Testis (tissue), 2 donors: Measurements from ENCODE around the gene NAP1L1.

Experiments used
- POLR2A ChIP-seq: fragments of 450-650 bp; IDR thresholded peaks from one replicate; pipeline ENCODE4 v1.6.1; 2017; ENCODE audit warnings: antibody characterized with exemption, mild to moderate bottlenecking, moderate library complexity
- TF ChIP-seq, protein P1 (sequence below), 3 experiments: fragments of 450-650 bp in 2 of 3; fragments of 200-600 bp in 1 of 3; sonication (generic) in 1 of 3; IDR thresholded peaks; one replicate each; pipeline ENCODE4 v1.5.1; 2016 to 2019; ENCODE audit warnings: antibody characterized with exemption in 3 of 3, mild to moderate bottlenecking in 2 of 3, moderate library complexity in 1 of 3

DNA sequence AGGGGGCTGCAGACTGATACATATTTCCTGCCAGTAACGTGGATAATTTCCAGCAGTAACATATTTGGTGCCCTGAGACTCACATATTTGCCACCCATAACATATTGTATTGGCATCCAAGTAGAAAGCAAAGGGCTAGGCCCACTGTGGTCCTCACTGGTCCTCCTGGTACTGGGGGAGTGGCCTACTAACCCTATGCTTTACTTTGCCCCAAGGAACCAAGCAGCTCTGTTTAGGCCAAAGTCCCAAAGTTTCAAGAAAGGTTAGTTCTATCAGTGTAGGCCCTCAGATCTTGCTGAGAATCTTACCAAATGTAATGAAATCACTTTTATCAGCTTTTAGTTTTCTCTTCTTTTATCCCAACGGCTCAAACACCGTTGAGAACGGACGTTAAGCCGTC is 35.4 kb upstream of the NAP1L1 start:
- no peak for TF ChIP-seq POLR2A
- TF ChIP-seq, protein P1, sequence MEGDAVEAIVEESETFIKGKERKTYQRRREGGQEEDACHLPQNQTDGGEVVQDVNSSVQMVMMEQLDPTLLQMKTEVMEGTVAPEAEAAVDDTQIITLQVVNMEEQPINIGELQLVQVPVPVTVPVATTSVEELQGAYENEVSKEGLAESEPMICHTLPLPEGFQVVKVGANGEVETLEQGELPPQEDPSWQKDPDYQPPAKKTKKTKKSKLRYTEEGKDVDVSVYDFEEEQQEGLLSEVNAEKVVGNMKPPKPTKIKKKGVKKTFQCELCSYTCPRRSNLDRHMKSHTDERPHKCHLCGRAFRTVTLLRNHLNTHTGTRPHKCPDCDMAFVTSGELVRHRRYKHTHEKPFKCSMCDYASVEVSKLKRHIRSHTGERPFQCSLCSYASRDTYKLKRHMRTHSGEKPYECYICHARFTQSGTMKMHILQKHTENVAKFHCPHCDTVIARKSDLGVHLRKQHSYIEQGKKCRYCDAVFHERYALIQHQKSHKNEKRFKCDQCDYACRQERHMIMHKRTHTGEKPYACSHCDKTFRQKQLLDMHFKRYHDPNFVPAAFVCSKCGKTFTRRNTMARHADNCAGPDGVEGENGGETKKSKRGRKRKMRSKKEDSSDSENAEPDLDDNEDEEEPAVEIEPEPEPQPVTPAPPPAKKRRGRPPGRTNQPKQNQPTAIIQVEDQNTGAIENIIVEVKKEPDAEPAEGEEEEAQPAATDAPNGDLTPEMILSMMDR (IDR thresholded peaks at IDR 0.05), result no peak
